RCC 7860 (cell line): ENCODE measurements around the gene KICS2.
"Not testable (repeated sequence)": the region's sequence is repeated elsewhere in the genome, so short reads cannot be mapped to it uniquely, and the experiment has no call there.

ENCODE experiments used
- DNase-seq: peaks from one replicate; pipeline ENCODE4 v3.0.0-alpha.2; 2015; ENCODE audit warnings: low spot score
- FAIRE-seq: peaks from 2 replicates; lab custom pipeline; 2012; peaks lifted over from hg19 to GRCh38; lab: Jason Lieb, UNC

The KICS2 gene

DNA sequence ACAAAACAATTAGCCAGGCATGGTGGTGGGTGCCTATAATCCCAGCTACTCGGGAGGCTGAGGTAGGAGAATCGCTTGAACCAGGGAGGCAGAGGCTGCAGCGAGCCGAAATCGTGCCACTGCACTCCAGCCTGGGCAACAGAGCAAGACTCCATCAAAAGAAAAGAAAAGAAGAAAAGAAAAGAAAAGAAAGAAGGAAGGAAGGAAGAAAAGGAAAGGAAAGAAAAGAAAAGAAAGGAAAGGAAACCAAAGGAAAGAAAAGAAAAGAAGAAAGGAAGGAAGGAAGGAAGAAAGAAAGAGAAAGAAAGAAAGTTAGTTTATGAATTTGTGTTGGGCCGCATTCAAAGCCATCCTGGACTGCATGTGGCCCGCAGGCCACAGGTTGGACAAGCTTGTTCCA, 4.5 kb downstream of the KICS2 start:
- DNase-seq, FAIRE-seq: not testable (repeated sequence)

DNA sequence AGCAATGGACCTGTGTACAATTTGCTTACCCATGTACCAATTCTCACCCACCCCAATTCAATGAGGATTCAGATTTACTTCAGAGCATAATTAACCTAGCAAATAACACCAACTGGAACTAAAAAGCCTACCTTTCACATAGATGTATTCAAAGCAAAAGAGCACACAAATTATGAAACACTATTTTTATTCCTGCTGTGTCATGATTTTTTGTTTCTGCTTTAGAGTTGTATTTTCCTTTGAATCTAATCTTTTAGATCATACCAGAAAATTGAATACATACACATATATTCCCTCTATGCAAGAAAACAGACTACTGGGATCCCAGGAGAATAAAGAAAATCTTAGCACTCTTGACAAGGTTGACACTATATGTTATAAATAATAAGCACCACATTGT, 5.9 kb downstream of the KICS2 start:
- FAIRE-seq (no peak), DNase-seq (no peak)

DNA sequence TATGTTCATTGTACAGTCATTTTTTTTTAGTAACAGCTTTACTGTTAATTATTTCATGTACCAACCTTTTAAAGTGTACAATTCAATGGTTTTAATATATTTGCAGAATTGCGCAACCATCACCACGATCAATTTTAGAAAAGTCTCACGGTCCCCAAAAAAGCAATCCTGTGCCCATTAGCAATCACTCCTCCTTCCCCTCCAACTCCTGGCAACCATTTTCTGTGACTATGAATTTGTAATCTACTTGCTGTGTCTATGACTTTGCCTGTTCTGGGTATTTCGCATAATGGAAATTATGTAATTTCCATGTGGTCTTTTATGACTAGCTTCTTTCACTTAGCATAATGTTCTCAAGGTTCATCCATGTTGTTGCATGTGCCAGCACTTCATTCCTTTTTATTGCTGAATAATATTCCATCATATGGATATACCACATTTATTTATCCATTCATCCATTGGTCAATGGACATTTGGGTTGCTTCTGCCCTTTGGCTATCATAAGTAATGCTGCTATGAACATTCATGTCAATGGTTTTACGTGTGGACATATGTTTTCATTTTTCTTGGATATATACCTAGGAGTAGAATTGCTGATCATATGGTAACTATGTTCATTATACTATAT, 9.9 kb downstream of the KICS2 start:
- no peak for FAIRE-seq
- DNase-seq, result no peak

DNA sequence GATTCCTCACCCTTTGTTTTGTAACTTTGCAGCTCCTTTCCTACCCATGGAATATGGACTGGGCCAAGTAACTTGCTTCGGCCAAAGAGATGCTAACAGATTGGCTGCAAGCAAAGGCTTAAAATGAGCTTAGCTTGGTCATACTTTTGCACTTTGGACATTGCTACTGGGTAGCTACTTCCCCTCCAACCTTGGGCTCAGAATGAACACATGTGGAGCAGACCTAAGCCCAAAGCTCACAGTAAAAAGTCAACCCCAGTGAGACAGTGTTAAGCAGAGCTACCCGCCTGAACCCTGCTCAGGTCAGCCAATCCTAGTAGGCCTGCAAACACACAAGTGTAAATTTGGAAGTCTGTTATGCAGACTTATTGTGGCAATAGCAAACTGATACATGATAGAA, 14.6 kb downstream of the KICS2 start:
- FAIRE-seq, result no peak

DNA sequence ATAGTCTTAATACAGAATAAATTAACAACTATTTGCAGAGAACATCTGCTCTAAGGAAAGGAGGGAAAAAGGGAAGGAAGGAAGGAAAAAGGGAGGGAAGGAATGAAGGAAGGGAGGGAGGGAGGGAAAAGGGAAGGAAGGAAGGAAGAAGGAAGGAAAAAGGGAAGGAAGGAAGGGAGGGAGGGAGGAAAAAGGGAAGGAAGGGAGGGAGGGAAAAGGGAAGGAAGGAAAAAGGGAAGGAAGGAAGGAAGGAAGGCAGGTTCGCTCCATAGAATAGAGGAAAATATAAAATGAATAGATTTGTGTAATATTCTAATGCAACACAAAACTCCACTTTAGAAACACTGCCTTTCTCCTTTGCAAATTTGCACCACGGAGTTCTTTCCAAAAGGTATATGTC, 16.6 kb downstream of the KICS2 start:
- FAIRE-seq (no peak), DNase-seq (no peak)

More for the DNA sequence above, 14.6 kb downstream of the KICS2 start:
- DNase-seq, result no peak

DNA sequence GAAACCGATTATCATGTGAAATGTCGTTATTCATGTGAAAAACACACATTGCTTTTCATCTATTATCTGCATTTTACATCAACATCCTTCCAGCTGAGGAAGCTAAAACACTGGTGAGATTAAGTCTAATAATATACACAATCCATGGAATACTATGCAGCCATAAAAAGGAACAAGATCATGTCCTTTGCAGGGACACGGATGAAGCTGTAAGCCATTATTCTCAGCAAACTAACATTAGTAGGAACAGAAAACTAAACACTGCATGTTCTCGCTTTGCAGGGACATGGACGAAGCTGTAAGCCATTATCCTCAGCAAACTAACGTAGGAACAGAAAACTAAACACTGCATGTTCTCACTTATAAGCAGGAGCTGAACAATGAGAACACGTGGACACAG, 18.3 kb downstream of the KICS2 start:
- DNase-seq (no peak), FAIRE-seq (no peak)

DNA sequence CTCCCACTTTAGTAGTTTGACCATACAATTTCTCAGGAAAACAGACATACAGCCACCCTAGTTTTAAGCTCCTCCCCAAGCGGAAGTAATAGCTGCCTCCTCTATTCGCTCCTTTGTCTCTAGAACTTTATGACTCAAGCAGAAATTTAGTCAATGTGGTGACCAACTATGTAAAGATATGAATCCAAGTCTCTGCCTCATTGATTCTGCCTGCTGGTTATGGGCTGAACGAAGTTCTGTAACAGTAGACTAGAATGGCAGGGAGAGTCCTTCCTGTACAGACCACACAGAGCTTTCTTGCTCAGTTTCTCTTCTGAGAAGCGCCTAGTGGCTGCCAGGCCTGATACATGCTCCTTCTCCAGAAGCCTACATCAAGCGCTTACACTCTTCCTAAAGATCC, 19.1 kb downstream of the KICS2 start:
- no peak for DNase-seq
- FAIRE-seq, result no peak

DNA sequence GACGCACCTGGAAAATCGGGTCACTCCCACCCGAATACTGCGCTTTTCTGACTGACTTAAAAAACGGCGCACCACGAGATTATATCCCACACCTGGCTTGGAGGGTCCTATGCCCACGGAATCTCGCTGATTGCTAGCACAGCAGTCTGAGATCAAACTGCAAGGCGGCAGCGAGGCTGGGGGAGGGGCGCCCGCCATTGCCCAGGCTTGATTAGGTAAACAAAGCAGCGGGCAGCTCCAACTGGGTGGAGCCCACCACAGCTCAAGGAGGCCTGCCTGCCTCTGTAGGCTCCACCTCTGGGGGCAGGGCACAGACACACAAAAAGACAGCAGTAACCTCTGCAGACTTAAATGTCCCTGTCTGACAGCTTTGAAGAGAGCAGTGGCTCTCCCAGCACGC, 26.3 kb downstream of the KICS2 start:
- not testable (repeated sequence) for FAIRE-seq, DNase-seq

DNA sequence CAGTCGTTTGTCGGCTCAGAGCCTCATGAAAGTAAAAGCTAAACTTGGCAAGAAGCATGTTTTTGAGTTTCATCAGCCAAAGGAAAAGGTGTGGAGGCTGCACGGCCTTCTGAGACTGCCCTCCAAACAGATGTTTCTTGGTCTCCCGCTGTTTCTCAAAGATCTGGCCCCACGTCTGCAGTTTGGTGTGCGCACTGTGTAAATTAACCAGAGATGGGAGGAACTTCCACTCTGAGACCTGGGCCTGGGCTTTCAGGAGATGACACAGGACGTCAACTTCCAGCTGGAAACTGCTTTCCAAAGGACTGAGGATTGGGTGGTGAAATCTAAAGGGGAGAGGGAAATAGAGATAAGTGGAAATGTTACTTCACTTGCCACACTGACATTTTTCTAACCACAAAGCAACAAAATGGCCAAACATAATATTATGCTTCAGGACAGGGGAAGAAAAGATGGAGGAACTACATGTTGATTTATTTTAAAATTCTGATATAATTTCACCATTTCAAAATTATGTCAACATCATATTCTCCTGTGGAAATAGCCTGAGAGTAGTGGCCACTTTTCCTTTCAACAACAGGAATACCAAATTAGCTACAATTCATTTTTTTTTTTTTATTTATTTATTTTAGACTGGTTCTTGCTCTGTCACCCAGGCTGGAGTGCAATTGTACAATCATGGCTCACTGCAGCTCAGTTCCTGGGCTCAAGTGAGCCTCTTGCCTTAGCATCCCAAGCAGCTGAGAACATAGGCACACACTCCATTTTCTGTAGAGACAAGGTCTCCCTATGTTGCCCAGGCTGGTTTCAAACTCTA, 27.6 kb downstream of the KICS2 start:
- no peak for DNase-seq
- no peak for FAIRE-seq

DNA sequence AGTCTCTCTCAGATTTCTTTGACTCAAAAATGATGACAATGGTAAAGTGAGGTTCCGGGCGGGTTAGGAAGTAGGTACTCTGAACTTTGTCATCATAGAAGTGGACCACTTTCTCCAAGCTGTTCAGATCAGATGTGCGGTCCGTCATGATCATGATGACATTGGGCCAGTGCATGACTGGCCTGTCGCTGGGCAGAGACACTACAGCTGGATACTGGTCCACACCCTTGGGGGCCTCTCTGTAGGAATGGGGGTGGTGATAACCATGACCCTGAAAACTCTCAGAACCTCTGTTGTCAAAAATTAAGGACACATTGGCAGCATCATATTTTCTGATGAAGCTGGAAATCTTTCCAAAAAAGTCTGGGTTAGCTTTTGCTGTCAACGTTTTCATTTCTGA, 28.2 kb downstream of the KICS2 start:
- no peak for FAIRE-seq
- no peak for DNase-seq

DNA sequence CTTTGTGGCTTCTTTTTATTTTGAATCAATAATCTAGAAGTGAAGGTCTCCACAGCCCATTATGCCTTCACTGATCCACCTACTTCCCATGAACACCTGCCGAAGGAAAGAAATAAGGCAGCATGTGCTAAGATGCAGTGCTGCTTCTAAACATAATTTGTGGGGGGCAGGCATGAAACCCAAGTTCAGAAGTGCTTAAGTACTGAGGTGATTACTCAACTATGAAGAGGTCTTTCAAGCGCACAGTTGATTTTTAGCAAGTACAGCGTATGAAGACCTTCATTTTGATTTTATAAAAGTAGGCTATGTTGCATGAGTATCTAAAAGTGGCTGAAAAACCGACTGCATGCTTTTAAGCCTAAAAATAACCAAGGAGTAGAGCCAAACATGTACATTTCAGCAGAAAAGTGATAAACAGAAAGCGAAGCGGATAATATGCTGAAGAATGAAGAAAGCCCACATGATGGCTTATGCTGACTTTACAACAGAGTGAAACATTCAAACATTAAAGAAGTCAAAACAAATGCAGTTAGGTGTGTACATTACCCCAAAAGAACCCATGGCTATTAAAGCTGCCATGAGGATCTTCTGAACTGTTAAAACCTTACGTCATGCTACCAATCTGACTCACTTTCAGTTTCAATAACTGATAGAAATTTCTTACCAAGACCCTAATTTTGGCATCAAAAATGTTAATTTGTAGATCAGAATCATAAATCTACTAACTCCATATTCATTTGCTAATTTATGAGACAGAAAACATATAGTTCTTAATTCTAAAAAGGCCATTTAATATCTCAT, 29.3 kb downstream of the KICS2 start:
- no peak for FAIRE-seq
- DNase-seq, result no peak

DNA sequence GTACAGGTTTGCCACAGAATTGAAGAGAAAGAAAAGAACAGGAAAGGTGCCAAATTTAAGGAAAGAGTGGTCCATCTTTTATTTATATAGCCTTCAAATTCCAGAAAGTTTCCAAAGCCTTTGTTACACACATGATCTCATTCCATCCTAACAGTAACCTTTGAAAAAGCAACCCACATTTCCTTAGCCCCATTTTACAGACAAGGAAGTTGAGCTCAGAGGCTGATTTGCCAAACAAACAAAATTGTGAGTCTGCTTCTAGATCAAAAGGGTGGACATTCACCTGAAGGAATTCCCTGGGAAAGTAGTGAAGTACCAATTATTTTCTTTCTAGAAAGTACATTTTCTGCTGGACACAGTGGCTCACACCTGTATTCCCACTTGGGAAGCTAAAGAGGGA, 32.0 kb downstream of the KICS2 start:
- DNase-seq (no peak), FAIRE-seq (no peak)

DNA sequence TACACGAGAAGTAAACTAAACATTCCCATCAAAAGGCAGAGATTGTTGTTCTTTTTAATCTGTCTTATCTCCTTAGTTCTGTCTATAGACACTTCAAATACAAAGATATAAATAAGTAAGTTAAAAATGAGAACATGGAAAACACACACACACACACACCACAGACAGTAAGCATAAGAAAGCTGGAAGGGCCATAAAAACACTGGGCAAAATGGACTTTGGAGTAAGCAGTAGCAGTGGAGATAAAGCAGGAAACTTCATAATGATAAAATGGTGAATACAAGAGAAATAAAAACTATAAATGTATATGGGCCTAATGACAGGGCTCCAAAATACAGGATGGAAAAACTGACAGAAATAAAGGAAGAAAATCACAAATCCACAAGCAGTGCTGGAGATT, 32.6 kb downstream of the KICS2 start:
- FAIRE-seq, result no peak
- no peak for DNase-seq

DNA sequence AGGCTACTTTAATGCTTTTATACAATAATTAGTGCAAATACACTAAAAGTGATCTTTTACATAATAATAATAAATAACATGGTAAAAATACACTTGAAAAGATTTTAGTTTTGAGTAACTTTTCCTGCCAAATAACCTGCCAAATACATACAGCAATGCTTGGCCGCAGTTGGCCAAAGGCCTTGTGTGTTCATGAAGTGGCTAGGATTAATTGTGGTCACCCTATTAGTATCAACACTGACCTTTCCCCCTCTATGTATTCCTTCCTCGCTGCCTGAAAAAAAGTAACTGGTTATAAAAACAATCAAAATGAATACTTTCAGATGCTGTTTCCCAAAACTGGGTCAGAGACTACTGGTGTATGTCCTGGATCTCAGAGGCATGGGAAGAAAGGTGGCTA, 34.3 kb downstream of the KICS2 start:
- DNase-seq (no peak), FAIRE-seq (no peak)

DNA sequence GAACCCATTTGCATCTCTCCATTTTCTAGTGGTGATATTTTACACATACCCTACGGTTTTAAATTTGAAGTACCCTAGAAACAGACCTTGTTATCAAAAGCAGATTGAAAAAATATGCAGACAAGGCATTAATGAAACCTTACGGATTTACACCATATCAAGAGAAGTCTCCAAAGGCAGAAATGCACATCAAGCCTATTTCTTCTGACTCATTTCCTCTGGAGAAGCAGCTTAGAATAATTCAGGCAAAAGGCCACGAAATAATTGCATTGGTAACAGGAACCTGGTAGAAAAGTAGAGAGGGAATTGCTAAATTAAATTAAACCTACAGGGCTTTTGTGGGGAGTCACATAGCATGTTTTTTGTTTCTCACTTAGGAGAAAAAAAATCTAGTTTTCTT, 34.7 kb downstream of the KICS2 start:
- DNase-seq (peak; percentile 58), FAIRE-seq (peak; percentile 81)

DNA sequence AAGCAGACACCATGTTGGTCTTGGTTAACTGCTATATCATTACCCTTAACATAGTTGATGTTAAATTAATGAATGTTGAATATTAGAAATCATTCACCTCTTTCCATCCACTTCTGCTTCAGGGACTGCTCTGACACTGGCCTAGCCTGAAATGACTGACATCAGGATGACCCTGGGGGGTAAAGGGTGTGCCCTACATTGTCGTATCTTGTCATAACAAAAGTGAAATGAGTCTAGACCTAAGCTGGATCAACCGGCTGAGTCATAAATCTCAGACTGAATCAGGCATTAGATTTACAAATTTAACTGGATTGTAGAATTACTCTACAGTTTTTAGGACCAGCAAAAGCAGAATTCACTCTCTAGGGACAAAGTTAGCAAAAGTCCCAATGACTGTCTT, 35.3 kb downstream of the KICS2 start:
- DNase-seq (peak; percentile 73), FAIRE-seq (peak; percentile 84)

DNA sequence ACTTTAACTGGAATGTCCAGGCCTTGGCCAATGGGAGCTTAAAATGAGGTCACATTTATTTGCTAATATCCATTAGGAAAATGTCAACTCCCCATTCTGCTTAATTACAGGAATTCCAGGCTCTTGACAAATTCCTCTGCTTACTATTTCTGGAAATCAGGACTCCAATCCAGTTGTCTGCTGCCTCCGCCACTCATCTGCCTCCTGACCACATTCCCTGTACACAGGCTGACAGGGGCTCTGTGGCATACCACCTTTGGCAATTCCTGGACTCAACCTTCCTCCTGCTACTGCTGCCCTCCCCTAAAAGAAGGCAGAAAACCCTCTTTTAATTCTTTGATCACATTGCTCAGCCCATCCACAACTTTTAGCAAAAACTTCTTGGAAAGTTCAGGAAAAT, 37.9 kb downstream of the KICS2 start:
- DNase-seq (no peak), FAIRE-seq (no peak)

DNA sequence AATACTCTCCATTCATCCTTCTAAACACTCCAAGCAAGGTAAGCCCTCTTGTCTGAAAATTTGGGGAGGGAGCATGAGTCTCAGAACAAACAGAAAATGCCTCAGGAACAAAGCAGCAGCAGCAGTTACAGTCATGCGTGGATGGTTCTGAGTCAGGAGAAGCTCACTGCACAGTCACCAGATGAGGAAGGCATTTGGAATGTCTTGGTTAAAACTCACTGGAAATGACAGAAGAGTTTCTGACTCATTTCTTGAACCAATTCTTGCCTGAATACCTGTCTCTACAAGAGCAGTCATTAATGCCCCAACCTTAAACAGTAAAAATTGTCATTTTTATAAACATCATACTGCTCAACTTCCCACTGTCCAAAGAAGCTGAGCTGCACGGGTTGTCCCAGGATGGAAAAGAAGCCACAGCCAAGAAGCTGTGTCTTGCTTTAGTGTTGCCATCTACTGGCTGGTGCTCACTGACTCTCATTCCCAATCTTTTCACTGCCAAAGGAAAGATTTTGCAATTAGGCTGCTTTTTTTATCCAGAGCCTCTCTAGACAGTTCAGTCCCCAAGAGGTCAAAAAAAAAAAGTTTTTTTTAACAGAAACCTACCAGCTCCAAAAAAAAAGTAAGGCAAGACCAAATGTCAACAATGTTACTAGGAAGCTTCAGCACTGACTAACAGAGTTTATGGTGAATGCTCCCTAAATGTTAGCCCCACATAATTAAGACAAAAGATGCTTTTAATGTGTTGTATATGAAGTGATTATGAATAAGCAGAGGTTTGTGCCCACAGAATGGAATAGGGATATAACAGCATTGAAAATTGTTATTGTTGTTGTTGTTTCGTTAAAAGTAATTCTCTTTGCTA, 40.4 kb downstream of the KICS2 start:
- peak; percentile 99 for DNase-seq
- peak; percentile 99 for FAIRE-seq

DNA sequence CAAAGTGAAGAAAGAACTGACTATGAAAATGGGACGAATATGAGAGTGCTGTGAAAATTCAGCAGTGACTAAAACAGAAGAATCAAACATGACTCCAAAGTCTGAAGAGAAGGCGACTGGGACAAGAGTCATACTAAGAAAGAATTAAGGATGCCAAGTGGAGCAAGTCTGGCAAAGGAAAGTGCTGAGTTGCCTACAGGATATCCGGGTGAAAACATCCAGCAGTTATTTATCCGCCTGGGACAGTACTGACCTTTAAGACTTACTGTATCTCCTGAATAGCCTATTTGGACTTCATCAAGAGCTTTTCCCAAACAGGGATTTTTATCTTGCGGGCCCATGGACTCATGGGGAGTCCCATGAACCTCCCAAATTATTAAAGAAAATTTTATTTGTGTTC, 41.1 kb downstream of the KICS2 start:
- FAIRE-seq, result no peak
- DNase-seq, result peak; percentile 86

DNA sequence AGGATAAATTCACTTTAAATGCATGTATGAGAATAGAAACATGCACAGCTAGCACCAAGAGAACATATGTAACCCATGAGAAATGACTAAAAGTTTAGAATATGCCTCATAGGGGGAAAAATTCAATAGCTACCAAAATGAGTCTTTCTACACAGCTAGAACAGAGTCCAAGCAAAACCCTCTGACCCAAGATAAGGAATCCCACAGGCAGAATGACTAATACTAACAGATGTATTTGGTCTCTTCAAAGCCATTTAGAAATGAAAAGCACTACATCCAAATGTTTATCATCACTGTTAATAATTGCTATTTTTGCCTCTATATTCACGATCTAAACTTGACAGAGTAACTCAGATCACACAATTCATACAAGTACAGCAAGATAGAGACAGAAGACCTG, 44.0 kb downstream of the KICS2 start:
- FAIRE-seq (peak; percentile 96), DNase-seq (peak; percentile 80)

DNA sequence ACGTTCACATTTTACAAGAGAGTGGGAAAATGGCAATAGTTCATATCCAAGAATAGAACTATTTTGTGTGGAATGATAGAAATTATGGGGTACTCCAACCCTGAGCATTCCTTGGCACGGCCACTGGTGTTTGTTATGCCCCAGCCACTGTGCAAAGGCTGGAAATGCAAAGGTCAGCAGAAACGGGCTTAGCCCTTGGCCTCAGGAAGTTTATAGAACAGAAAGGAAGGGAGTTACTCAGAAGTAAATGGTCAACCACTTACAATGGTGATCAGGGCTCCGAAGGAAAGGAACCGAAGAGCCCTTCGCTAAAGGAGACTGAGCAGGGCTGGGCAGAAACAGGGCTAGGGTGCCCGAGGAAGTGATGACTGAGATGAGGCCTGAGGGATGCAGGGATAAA, 45.1 kb downstream of the KICS2 start:
- DNase-seq, result no peak
- FAIRE-seq, result no peak
